Bone marrow (tissue), 2 donors: Measurements from ENCODE around the gene PCNX3.
"Not testable (repeated sequence)": the region's sequence is repeated elsewhere in the genome, so short reads cannot be mapped to it uniquely, and the experiment has no call there.

Experiments used
- DNase-seq, 2 donors: peaks; one replicate each; lab custom pipeline; 2025; lab: John Stamatoyannopoulos, UW

The PCNX3 gene

DNA sequence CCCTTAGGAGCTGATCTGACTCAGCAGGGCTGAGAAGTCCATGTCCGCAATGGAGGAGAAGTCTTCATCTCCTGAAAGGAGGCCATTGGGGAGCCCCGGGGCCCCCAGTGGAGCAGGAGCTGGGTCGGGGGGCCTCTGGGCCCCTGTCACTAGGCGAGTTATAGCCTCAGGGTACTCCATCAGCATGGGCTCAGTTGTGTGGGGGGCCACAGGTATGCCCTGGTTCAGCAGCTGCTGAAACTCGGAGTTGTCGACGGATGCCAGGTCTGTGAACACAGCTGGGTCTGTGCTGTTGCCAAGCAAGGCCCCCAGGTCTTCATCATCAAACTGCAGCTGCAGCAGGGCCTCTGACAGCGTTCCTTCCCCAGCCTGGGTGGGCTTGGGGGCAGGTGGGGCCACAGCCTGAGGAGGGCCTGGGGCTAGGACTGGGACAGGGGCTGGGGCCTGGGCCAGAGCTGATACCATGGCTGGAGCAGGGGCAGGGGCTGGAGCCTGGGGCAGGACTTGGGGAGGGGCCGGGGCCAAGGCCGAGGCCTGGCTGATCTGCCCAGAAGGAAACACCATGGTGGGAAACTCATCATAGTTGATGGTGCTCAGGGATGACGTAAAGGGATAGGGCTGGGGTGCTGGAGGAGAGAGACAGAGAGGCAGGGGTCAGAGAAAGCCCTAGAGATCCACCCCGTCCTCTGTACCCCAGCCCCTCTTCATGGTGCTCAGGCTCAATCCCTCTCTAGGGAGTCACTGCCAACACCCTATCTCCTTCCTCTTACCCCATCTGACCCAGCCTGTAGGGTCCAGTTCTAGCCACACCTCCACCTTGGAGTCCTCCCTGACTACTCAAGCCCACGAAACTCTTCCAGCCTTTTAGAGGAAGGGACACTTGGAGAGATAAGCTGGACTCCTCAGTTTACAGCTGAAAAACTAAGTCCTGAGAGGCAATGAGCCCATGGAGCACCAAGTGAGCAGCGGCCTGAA, 39.1 kb downstream of the PCNX3 start:
- no peak for DNase-seq

DNA sequence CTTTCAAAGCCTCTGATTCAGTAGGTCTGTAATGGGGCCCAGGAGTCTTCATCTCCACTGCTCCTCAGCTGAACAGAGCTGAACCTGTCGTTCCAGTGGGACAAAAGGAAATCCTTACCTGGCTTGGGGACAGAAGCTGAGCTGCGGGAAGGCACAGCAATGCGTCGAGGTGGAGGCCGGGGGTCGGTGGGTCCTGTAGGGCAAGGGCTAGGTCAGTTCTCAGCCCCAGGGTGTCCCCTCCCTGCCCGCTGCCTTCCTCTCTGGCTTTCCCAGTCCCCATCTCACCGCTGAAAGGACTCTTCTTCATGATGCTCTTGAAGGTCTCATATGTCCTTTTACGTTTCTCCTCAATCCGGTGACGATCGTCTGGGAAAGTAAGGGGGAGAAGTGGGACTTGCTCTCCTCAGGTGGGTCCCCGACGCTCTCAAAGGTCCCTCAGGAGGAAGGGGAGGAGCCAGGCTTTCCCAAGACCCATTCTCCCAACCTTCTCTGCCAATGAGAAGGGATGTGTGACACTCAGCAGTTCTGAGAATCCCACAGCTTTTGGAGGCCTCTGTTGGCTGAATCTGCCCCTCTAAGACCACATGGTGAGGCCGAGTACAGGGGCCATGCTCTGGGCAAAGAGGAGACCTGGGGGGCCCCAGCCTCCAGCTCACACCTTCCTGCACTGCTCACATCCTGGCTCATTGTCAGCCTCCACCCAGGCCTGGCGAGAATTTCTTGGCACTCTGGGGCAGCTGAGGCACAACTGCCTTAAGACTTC, 40.2 kb downstream of the PCNX3 start:
- DNase-seq = no peak

DNA sequence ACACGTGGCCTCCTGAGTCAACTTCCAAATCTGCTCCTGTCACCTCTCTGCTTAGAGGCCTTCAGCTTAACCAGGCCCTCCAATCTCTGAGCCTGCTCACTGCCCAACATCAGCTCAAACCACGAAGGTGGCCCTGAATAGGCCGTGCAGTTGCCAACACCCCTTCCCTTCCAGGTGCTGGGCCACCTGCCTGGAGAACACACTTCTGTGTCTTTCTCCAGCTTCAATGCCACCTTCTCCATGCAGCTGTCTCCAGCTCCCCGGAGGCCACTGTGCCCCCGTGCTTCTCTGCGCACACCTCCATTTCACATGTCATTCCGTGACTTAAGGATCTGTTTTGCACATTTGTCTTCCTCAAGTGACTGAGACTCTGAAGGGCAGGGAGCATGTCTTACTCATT, 41.9 kb downstream of the PCNX3 start:
- DNase-seq = no peak

DNA sequence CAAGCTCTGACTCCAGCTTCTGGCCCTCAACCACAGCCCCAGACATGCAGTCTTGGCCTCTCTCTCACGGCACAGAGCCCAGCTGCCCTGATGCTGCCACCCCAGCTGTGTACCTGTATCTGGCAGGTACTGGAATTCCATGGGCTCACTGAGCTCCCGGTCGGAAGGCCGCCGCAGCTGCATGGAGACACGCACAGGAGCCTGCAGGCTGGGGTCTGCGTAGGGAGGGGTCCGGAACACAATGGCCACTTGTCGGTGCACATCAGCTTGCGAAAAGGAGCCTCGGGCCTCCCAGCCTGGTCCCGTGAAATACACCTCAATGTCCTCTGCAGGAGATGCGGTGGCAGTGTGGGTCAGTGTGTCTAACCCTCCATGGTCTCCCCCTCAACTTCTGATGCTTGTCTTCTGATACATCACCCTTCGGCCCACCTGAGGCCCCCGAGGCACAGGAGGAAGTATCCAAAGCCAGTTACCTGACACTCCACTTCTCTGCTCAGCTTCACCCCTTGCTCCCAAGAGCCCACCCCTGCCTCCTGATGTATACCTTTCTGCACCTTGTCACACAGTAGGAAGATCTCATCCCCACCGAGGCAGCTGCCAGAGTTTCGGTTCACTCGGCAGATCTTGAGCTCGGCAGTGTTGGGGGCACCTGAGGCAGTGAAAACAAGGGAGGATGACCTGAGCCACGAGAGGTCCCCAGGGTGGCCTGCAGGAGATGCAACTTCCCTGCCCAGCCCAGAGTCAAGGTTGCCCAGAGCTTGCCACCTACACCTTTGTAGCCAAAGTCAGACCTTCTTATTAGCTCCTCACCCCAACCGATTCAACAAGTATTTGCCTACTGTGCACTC, 42.8 kb downstream of the PCNX3 start:
- no peak for DNase-seq

DNA sequence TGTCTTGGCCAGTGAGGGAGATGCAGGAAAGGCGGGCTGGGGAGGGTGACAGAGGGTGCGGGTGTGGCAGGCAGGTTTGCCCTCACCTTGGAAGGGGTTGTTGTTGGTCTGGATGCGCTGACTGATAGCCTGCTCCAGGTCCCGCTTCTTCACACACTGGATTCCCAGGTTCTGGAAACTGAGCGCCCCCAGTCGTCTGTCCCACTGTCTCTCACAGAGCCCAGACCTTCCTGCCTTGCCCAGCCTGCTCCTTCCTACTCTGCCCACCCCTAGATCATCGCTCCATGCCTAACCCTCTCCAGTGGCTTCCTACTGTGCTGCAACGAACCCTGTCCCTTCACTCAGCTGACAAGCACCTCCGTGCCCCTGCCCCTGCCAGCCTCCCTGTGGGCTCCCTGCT, 44.5 kb downstream of the PCNX3 start:
- no peak for DNase-seq

DNA sequence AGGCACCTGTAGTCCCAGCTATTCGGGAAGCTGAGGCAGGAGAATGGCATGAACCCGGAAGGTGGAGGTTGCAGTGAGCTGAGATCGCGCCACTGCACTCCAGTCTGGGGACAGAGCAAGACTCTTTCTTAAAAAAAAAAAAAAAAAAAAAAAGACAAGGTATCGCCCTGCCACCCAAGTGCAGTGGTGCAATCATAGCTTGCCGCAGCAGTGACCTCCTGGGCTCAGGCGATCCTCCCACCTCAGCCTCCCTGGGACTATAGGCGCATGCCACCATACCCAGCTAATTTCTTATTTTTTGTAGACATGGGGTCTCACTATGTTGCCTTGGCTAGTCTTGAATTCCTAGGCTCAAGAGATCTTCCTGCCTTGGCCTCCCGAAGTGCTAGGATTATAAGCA, 45.3 kb downstream of the PCNX3 start:
- not testable (repeated sequence) for DNase-seq

DNA sequence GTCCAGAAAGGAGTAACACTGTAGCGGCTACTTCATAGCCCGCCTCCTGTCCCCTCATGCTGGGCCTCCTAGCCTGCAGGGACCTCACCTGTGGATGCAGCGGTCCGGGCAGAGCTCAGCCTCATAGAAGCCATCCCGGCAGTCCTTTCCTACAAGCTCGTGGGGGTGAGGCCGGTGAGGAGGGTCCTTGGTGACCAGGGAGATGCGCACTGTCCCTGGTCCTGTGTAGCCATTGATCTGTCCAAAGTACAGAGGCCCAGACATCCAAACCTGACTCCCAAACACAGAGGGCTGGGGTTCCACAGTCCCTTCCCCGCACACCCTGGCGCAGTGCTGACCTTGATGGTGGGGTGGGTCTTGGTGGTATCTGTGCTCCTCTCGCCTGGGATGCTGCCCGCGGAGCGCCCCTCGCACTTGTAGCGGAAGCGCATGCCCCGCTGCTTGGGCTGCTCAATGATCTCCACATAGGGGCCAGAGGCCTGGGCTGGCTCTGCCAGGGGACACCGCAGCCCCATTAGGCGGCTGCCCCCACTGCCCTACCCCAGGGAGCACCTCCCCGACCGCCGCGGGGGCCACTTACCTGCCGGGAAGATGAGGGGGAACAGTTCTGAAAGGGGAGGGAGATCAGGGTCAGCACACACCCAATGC, 46.1 kb downstream of the PCNX3 start:
- no peak for DNase-seq

DNA sequence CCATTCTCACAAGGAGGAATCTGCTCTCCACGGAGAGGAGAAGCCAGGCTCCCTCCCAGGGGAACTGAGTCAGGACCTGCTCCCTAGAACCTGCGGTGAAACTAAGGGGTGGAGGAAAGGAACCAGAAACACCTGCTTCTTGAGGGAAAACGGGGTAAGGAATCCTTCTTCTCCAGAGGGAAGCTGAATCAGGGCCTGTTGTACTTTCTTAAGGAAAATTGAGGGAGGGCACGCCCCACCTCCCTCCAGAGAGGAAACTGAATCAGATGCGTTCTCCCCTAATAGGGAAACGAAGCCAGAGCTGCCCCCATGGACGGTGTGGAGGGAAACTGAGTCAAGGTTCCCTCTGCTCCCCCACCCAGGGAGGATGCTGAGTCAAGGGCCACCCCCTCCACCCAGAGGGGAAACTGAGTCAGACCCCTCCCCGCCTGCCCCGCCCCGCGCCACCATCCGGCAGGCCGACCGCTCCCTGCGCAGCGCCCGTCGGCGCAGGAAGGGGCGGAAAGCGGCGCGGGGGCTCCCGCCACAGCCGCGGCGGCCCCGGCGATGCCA, 46.7 kb downstream of the PCNX3 start:
- peak in 1 of 2 donors; percentile 68 for DNase-seq

GRCh38 chr11:65662799-65663638, 47.4 kb downstream of the PCNX3 start, which contains the start of gene RELA:
RELA (minus strand) TSS chr11:65662916; CDS start chr11:65662832, 84 bp downstream.
- DNase-seq = peak; percentile 85 to 91

DNA sequence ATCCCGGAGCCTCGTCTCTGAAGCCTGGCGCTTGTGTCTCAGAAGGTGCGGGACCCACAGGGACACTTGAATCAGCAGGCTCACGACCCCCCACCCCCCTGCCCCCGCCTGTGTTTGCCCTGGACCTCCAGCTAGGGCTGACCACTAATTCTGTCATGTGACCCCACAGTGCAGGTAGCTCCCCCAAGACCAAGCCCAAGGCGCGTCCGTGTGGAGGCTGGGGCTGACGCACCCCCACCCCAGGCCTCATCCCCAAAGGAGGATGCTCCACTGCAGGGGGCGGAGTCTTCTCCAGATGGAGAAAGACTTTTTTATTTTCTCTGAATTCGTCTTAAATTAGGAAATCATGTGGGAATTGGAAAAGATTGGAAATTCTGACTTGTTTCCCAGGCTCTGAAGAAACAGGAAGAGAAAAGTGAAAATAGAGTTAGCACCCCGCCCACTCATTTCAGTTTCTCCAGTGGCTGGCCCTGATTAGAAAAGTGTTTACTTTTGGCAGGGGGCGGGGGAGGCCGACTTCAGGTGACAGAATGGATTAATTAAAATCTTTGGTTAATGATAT, 48.1 kb downstream of the PCNX3 start:
- peak in 1 of 2 donors; percentile 69 for DNase-seq

DNA sequence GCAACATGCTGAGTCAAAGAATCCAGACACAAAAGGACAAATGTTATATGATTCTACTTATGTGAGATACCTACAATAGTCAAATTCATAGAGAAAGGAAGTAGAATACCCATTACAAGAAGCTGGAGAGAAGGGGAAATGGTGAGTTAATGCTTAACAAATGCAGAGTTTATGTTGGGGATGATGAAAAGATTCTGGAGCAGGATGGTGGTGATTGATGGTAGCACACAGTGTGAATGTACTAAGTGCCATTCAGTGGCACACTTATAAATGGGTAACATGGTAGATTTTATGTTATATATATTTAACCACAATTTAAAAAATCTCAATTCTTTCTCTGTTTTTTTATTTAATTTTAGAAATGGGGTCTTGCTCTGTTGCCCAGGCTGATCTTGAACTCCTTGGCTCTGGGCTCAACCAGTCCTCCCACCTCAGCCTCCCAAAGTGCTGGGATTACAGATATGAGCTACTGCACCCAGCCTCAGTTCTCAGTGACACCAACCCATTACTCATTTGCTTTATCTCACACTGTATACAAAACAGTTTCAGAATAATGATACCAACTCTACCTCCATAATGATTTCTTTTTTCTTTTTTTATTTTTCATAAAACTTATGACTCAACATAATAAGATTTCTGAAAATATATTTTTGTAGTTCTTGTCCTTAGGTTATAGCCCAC, 56.7 kb downstream of the PCNX3 start:
- no peak for DNase-seq

- DNase-seq = no peak
Measured at GRCh38 chr11:65672982-65673381, 57.4 kb downstream of the PCNX3 start.

DNA sequence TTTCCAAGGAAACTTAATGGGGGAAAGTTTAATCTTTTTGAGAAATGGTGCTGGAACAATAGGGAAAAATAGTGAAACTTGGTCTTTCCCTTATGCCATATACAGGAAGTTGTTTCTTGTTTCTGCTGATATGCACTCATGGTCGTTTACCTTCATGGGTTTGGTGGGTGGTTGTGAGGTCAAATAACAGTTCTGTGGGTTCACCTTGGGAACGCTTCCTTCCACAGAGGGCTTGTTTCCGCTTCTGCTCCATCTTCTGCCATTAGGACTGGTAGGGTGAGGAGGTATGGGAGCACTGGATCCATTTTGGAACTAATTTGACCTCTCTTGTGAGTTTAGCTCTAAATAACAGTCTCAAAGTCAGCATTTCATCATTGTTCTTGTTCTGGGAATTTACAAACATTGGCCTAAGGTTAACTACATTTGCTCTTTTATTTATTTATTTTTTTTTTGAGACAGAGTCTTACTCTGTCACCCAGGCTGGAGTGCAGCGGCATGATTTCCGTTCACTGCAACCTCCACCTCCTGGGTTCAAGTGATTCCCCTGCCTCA, 64.7 kb downstream of the PCNX3 start:
- DNase-seq = no peak

DNA sequence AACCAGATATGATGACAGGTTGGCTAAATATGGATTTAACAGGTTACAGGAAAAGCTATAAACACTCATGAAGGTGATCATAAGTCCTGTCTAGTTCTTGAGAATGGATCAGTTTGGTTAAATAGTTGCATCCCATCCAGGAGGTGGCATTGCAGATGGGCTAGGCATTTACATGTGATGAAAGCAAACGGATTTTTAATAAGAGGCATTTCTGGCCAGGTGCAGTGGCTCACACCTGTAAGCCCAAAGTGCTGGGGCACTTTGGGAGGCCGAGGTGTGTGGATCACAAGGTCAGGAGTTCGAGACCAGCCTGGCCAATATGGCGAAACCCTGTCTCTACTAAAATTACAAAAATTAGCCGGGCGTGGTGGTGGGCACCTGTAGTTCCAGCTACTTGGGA, 67.9 kb downstream of the PCNX3 start:
- not testable (repeated sequence) for DNase-seq

- no peak for DNase-seq
Measured at GRCh38 chr11:65685981-65686380, 70.4 kb downstream of the PCNX3 start.
